ENCODE results near the gene JUN. TPM values are rescaled to one million over a fixed set of nuclear protein-coding genes. Genes with fewer than 3 reads are reported as not detected.
"Not testable (repeated sequence)": the region's sequence is repeated elsewhere in the genome, so short reads cannot be mapped to it uniquely, and the experiment has no call there.

JUN gene
- total RNA-seq, 1 experiment from 2014 or later: 14.2 TPM

DNA sequence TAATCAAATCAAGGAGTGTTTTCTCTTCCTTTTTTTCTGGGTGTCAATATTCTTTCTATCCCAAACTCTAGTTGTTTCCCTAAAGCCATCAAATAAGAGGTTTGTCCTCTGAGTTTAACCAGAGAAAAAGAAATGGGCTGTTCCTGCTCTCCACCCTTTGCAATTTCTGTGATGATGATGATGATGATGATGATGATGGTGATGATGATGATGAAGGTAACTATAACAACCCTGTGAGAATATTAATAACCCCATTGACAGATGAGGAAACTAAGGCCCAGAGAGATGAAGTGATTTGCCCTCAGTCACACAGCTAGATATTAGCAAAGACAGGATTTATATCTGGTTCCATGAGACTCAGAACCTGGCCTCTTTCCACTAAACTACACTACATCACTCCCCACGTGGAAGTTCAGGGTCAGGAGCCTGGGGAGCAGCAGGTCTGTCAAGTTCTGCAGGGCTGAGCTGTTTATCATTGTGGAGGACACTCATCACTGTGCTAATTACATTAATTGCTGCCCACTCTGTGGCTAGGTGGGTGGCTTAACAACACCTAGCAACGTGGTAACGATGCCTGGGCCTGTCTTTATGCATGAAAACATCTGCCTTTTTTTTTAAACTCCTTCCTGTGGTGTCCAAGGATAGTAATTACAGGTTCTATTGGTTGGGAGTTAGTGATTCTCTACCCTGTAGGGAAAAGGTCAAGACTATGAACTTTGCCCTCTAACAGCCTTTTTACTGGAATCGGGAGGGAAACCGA is 19.0 kb upstream of the JUN start:
- Histone ChIP-seq H3K27me3 (ENCODE audit: insufficient read depth, low read length) (no peaks in the 10 kb centered on the region), H2BK15ac (ENCODE audit: low read depth, low read length) (no peak overlapping the region), H2BK20ac (ENCODE audit: low read depth, low read length, poor library complexity, severe bottlenecking) (no peak overlapping the region), H2BK5ac (ENCODE audit: insufficient read length, low read length) (no peak overlapping the region), H3K79me1 (ENCODE audit: insufficient read depth, low read depth, low read length, poor library complexity, severe bottlenecking) (no peaks in the 10 kb centered on the region), H3K18ac (ENCODE audit: insufficient read length, low read depth, low read length) (no peak overlapping the region), H3T11ph (ENCODE audit: low read length) (no peak overlapping the region), H3K23me2 (ENCODE audit: insufficient read length, low read depth, low read length, poor library complexity, severe bottlenecking) (no peaks in the 10 kb centered on the region), H3K4me2 (ENCODE audit: insufficient read depth, insufficient read length, low read length) (no peak overlapping the region), H4K91ac (ENCODE audit: insufficient read length, low read depth, low read length) (no peak overlapping the region), H3K4ac (ENCODE audit: low read depth, low read length) (no peak overlapping the region), H3K14ac (ENCODE audit: insufficient read depth, low read length) (no peak overlapping the region), H4K5ac (ENCODE audit: insufficient read length, low read depth, low read length) (no peak overlapping the region), H3K4me1 (ENCODE audit: insufficient read depth, low read length) (no peaks in the 10 kb centered on the region; the same call in 1 of the 2 replicates), H3K79me2 (ENCODE audit: insufficient read depth, low read length) (no peaks in the 10 kb centered on the region), H3K27ac (ENCODE audit: insufficient read length, low read depth, low read length) (no peak overlapping the region), H3K9ac (ENCODE audit: extremely low read depth, insufficient read length, low read length) (no peak overlapping the region), H3K23ac (ENCODE audit: insufficient read length, low read depth, low read length) (no peak overlapping the region), H4K20me1 (ENCODE audit: control insufficient read depth, insufficient read depth, insufficient read length) (no peaks in the 10 kb centered on the region), H2AFZ (ENCODE audit: low read length) (no peak overlapping the region), H2BK120ac (ENCODE audit: low read depth, low read length, poor library complexity, severe bottlenecking) (no peak overlapping the region), H3K56ac (ENCODE audit: insufficient read length, low read depth, low read length) (no peak overlapping the region), H2BK12ac (ENCODE audit: insufficient read length, low read depth, low read length) (no peak overlapping the region), H3K9me3 (ENCODE audit: control insufficient read depth, low read depth, low read length) (no peaks in the 10 kb centered on the region), H2AK5ac (ENCODE audit: insufficient read length, low read length) (no peak overlapping the region), H4K8ac (replicated peaks; ENCODE audit: insufficient read length, low read depth, low read length) (no peak overlapping the region)
- no peak for DNase-seq
- Mint-ChIP-seq H3K27ac (no peak overlapping the region), H3K4me1 (peaks cover 12 to 16% of the 10 kb centered on the region in 2 experiments), H3K27me3 (ENCODE audit: low read depth) (peaks cover 1% of the 10 kb centered on the region; the same call in 1 of the 2 replicates), H3K4me3 (no peak overlapping the region), H3K9me3 (no peaks in the 10 kb centered on the region), H3K36me3 (ENCODE audit: insufficient read depth in 1 of 3, low read depth in 3 of 3) (no peaks in the 10 kb centered on the region)
- TF ChIP-seq, protein P1, sequence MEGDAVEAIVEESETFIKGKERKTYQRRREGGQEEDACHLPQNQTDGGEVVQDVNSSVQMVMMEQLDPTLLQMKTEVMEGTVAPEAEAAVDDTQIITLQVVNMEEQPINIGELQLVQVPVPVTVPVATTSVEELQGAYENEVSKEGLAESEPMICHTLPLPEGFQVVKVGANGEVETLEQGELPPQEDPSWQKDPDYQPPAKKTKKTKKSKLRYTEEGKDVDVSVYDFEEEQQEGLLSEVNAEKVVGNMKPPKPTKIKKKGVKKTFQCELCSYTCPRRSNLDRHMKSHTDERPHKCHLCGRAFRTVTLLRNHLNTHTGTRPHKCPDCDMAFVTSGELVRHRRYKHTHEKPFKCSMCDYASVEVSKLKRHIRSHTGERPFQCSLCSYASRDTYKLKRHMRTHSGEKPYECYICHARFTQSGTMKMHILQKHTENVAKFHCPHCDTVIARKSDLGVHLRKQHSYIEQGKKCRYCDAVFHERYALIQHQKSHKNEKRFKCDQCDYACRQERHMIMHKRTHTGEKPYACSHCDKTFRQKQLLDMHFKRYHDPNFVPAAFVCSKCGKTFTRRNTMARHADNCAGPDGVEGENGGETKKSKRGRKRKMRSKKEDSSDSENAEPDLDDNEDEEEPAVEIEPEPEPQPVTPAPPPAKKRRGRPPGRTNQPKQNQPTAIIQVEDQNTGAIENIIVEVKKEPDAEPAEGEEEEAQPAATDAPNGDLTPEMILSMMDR (conservative IDR thresholded peaks at IDR 0.05): no peak
- WGBS (ENCODE audit: extremely low coverage, insufficient read length, low lambda C conversion rate): no CpG with 5 or more reads among the region's 5 CpGs

DNA sequence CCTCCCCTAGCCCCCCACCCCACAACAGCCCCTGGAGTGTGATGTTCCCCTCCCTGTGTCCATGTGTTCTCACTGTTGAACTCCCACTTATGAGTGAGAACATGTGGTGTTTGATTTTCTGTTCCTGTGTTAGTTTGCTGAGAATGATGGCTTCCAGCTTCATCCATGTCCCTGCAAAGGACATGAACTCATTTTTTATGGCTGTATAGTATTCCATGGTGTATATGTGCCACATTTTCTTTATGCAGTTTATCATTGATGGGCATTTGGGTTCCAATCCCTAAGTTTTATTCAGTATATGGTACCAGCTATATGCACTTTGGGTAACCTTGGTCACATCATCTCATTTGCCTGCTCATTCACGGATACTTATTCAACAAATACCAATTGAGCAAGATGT is 17.4 kb upstream of the JUN start:
- not testable (repeated sequence) for H3K27me3 ChIP-seq (ENCODE audit: insufficient read depth, low read length); H3K36me3 Mint-ChIP-seq (ENCODE audit: insufficient read depth in 1 of 3, low read depth in 3 of 3); H2AFZ ChIP-seq (ENCODE audit: low read length); H4K20me1 ChIP-seq (ENCODE audit: control insufficient read depth, insufficient read depth, insufficient read length); H2AK5ac ChIP-seq (ENCODE audit: insufficient read length, low read length); H2BK120ac ChIP-seq (ENCODE audit: low read depth, low read length, poor library complexity, severe bottlenecking); H3K9ac ChIP-seq (ENCODE audit: extremely low read depth, insufficient read length, low read length); H4K91ac ChIP-seq (ENCODE audit: insufficient read length, low read depth, low read length); H3K27ac ChIP-seq (ENCODE audit: insufficient read length, low read depth, low read length); H3K4me3 Mint-ChIP-seq; DNase-seq; H3K18ac ChIP-seq (ENCODE audit: insufficient read length, low read depth, low read length); H3T11ph ChIP-seq (ENCODE audit: low read length); H3K14ac ChIP-seq (ENCODE audit: insufficient read depth, low read length); H2BK5ac ChIP-seq (ENCODE audit: insufficient read length, low read length); H3K23ac ChIP-seq (ENCODE audit: insufficient read length, low read depth, low read length); H3K79me2 ChIP-seq (ENCODE audit: insufficient read depth, low read length); H3K23me2 ChIP-seq (ENCODE audit: insufficient read length, low read depth, low read length, poor library complexity, severe bottlenecking); H2BK20ac ChIP-seq (ENCODE audit: low read depth, low read length, poor library complexity, severe bottlenecking); H2BK15ac ChIP-seq (ENCODE audit: low read depth, low read length); H3K4me1 ChIP-seq (ENCODE audit: insufficient read depth, low read length); H2BK12ac ChIP-seq (ENCODE audit: insufficient read length, low read depth, low read length); H3K9me3 Mint-ChIP-seq; H3K27me3 Mint-ChIP-seq (ENCODE audit: low read depth); H3K79me1 ChIP-seq (ENCODE audit: insufficient read depth, low read depth, low read length, poor library complexity, severe bottlenecking); H3K9me3 ChIP-seq (ENCODE audit: control insufficient read depth, low read depth, low read length); H3K56ac ChIP-seq (ENCODE audit: insufficient read length, low read depth, low read length); H3K4me2 ChIP-seq (ENCODE audit: insufficient read depth, insufficient read length, low read length); H3K27ac Mint-ChIP-seq; H3K4ac ChIP-seq (ENCODE audit: low read depth, low read length); H4K8ac ChIP-seq (replicated peaks; ENCODE audit: insufficient read length, low read depth, low read length); H4K5ac ChIP-seq (ENCODE audit: insufficient read length, low read depth, low read length)
- H3K4me1 Mint-ChIP-seq: peaks cover 12 to 16% of the 10 kb centered on the region in 2 experiments
- WGBS (ENCODE audit: extremely low coverage, insufficient read length, low lambda C conversion rate): no CpG with 5 or more reads among the region's 1 CpG

Data from H9 (cell line).